MCF 10A (cell line): ENCODE measurements around the gene THOC6. TPM values are rescaled to one million over a fixed set of nuclear protein-coding genes. Genes with fewer than 3 reads are reported as not detected.

Experiments used
- BruUV-seq: library from RNA; stranded (reverse); fragments of 400-500 nt; replicated peaks from 2 replicates; lab custom pipeline; 2021; lab: Mats Ljungman, UMichigan
- CTCF ChIA-PET: fragments of 300-600 bp; sonication (Branson Sonifier 250); formaldehyde crosslinking; extraction: SDS; loops from one replicate; lab custom pipeline; 2021; ENCODE audit warnings: antibody characterized with exemption, inconsistent platforms; lab: Yijun Ruan, JAX
- POLR2A ChIA-PET: fragments of 300-600, 350-650 bp; sonication (Branson Sonifier 250); formaldehyde crosslinking; extraction: SDS; loops from one replicate; lab custom pipeline; 2020; ENCODE audit warnings: antibody characterized with exemption, inconsistent platforms; lab: Yijun Ruan, JAX
- DNase-seq: peaks from one replicate; pipeline ENCODE4 v3.0.0-alpha.2; 2018; ENCODE audit not compliant: unreplicated experiment
- H3K27ac Mint-ChIP-seq: one replicate; pipeline ENCODE4 v1.8.0; 2022; ENCODE audit warnings: mild to moderate bottlenecking, low read depth, mixed read lengths; ENCODE audit not compliant: unreplicated experiment
- H3K27me3 Mint-ChIP-seq: one replicate; pipeline ENCODE4 v1.8.0; 2022; ENCODE audit warnings: mixed read lengths; ENCODE audit not compliant: insufficient read depth, unreplicated experiment
- H3K36me3 Mint-ChIP-seq: one replicate; pipeline ENCODE4 v1.8.0; 2022; ENCODE audit warnings: mild to moderate bottlenecking, moderate library complexity, mixed read lengths; ENCODE audit not compliant: insufficient read depth, unreplicated experiment
- H3K4me1 Mint-ChIP-seq: one replicate; pipeline ENCODE4 v1.8.0; 2022; ENCODE audit warnings: mixed read lengths; ENCODE audit not compliant: insufficient read depth, unreplicated experiment
- H3K4me3 Mint-ChIP-seq: one replicate; pipeline ENCODE4 v1.8.0; 2022; ENCODE audit warnings: mild to moderate bottlenecking, moderate library complexity, mixed read lengths; ENCODE audit not compliant: unreplicated experiment
- H3K9me3 Mint-ChIP-seq: one replicate; pipeline ENCODE4 v1.8.0; 2022; ENCODE audit warnings: mixed read lengths; ENCODE audit not compliant: unreplicated experiment
- intact Hi-C: fragments of 100-400 bp; cut with micrococcal nuclease; formaldehyde crosslinking; loops from 2 replicates; pipeline ENCODE4 v1.14.1; 2022
- total RNA-seq: library from RNA; stranded (reverse); gene quantifications from 2 replicates; pipeline ENCODE4 v1.2.3, GENCODE V29; 2022
- TF ChIP-seq, protein P1 (sequence below): fragments of 200-600 bp; IDR thresholded peaks from one replicate; pipeline ENCODE4 v1.8.0; 2022; ENCODE audit warnings: antibody characterized with exemption, mild to moderate bottlenecking; ENCODE audit not compliant: unreplicated experiment

Gene THOC6
- total RNA-seq, 1 experiment from 2014 or later = 53.1 TPM

GRCh38 chr16:3063625-3064386, 40.0 kb downstream of the THOC6 start:
- CTCF ChIA-PET = interaction anchor here (0.6 to 2.8 kb wide), 7 partner anchors 13 to 347 kb away, joined by 3 to 11 read pairs (median 4); partner anchors contain the start of gene ZNF213
- DNase-seq = no peak
- intact Hi-C loops = loop anchor here (5.0 kb wide), 1 partner anchor 103 kb away; no protein-coding TSS in a partner anchor
- BruUV-seq = no TSS peak
- Mint-ChIP-seq H3K9me3 (no peaks in the 10 kb centered on the region), H3K36me3 (no peaks in the 10 kb centered on the region), H3K4me3 (no peak overlapping the region), H3K27ac (peak overlapping the region; percentile 27), H3K4me1 (peaks cover 11% of the 10 kb centered on the region), H3K27me3 (no peaks in the 10 kb centered on the region)
- TF ChIP-seq, protein P1, sequence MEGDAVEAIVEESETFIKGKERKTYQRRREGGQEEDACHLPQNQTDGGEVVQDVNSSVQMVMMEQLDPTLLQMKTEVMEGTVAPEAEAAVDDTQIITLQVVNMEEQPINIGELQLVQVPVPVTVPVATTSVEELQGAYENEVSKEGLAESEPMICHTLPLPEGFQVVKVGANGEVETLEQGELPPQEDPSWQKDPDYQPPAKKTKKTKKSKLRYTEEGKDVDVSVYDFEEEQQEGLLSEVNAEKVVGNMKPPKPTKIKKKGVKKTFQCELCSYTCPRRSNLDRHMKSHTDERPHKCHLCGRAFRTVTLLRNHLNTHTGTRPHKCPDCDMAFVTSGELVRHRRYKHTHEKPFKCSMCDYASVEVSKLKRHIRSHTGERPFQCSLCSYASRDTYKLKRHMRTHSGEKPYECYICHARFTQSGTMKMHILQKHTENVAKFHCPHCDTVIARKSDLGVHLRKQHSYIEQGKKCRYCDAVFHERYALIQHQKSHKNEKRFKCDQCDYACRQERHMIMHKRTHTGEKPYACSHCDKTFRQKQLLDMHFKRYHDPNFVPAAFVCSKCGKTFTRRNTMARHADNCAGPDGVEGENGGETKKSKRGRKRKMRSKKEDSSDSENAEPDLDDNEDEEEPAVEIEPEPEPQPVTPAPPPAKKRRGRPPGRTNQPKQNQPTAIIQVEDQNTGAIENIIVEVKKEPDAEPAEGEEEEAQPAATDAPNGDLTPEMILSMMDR = no peak
- POLR2A ChIA-PET = interaction anchor here (0.6 to 1.2 kb wide), 2 partner anchors 10 to 71 kb away, joined by 3 read pairs; partner anchors contain the start of gene ZNF213

DNA sequence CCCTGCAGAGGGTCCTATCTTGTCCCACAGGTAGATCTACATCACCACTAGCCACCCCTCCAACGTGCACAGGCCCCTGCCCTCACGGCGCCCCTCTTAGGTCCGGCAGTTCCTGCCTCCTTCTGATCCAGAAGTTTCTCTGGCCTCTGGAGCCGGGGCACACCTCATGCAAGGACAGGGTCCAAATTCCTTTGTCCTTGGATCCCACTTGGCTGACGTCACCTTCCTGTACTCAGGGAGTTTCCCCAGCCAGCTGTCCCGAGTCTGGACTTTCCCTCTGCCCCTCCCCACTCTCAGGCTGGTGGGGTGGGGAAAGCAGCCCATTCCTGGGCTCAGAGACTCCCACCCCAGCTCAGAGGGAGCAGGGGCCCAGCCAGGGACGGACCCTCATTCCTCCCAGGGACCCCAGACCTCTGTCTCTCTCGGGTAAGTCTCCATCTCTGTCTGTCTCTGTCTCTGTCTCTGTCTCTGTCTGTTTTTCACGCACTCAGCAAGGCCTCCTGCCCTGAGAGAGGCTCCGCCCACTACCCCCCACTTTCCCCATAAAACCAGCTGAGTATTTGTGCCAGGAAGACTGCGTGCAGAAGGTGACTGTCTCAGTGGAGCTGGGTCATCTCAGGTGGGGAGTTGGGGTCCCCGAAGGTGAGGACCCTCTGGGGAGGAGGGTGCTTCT, 41.4 kb downstream of the THOC6 start, which contains the start of gene IL32:
TSS of gene IL32 (plus strand) at position 572 of the 673 bp plus-strand sequence. CDS start 172 bp downstream, outside the sequence.
- POLR2A ChIA-PET = interaction anchor here (0.6 to 1.3 kb wide), 3 partner anchors 30 to 98 kb away, joined by 3 to 5 read pairs (median 3); partner anchors contain the start of gene ZNF213
- peaks cover 11% of the 10 kb centered on the region for H3K4me1 Mint-ChIP-seq
- TF ChIP-seq, protein P1 = no peak
- DNase-seq = peak; percentile 67
- H3K27me3 Mint-ChIP-seq = no peaks in the 10 kb centered on the region
- peak within 1 kb of the TSS; percentile 93 for H3K27ac Mint-ChIP-seq
- intact Hi-C loops = no loop called here
- no peaks in the 10 kb centered on the region for H3K36me3 Mint-ChIP-seq
- H3K9me3 Mint-ChIP-seq = no peaks in the 10 kb centered on the region
- CTCF ChIA-PET = interaction anchor here (0.6 to 1.4 kb wide), 2 partner anchors 11 to 64 kb away, joined by 4 read pairs; no protein-coding TSS in a partner anchor
- H3K4me3 Mint-ChIP-seq = peak within 1 kb of the TSS; percentile 64
- TSS peak; percentile 49 for BruUV-seq

DNA sequence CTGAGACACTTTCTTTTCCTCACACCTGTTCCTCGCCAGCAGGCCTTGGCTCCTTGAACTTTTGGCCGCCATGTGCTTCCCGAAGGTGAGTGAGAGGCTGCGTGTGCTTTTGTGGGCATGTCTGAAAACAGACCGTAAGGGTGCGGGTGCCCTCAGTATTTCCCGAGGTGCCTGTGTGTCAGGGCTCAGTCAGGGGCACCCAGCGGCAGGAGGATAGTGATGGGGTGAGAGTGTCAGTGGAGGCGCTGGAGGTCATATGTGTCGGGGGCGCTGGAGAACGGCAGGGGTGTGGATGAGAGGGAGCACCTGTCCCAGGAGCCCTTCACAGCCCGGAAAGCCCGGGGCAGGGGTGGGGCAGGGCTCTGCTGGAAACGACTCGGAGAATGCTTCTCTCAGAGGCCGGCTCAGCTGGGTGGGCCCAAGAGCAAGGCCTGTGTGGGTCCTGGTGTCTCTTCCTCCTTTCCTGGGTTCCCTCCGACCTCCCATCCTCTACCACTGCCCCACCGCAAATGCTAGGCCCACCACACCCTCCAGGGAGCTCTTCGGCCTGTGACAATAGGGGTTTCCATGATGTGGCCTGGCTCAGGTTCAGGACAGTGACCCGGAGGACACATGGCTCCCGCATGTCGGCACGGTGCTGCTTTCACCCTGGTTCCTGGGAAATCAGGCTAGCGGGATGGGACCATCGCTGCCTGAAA, 42.1 kb downstream of the THOC6 start:
- Mint-ChIP-seq H3K9me3 (no peaks in the 10 kb centered on the region), H3K27ac (peak overlapping the region; percentile 93)
- no TSS peak for BruUV-seq

More for the DNA sequence above, 42.1 kb downstream of the THOC6 start:
- CTCF ChIA-PET = no interaction called here
- POLR2A ChIA-PET = interaction anchor here (0.6 to 1.3 kb wide), 2 partner anchors 69 to 97 kb away, joined by 3 to 5 read pairs; partner anchors contain the start of gene ZNF213
- Mint-ChIP-seq H3K27me3 (no peaks in the 10 kb centered on the region), H3K4me1 (peaks cover 11% of the 10 kb centered on the region), H3K36me3 (no peaks in the 10 kb centered on the region), H3K4me3 (peak overlapping the region; percentile 64)
- intact Hi-C loops = no loop called here
- no peak for DNase-seq
- TF ChIP-seq, protein P1 = no peak
